Myocyte (in vitro differentiated cells): ENCODE measurements around the gene UBE2G1. TPM values are rescaled to one million over a fixed set of nuclear protein-coding genes. Genes with fewer than 3 reads are reported as not detected.
"Not testable (repeated sequence)": the region's sequence is repeated elsewhere in the genome, so short reads cannot be mapped to it uniquely, and the experiment has no call there.

Experiments used
- DNase-seq: peaks from one replicate; pipeline ENCODE4 v3.0.0-alpha.2; 2012; ENCODE audit warnings: low read depth
- total RNA-seq: library from RNA; depleted of rRNA; stranded (reverse); fragments of >200 nt; gene quantifications from 2 replicates; pipeline ENCODE4 v1.2.3, GENCODE V29; 2014

UBE2G1 gene
- total RNA-seq, 1 donor from 2014 or later: 75.0 TPM

GRCh38 chr17:4255271-4255670 lies 111.2 kb downstream of the UBE2G1 start:
- DNase-seq: not testable (repeated sequence)

- no peak for DNase-seq
These were observed 115.6 kb downstream of the UBE2G1 start for GRCh38 chr17:4250887-4251286.

- peak; percentile 45 for DNase-seq
These were observed 116.9 kb downstream of the UBE2G1 start for GRCh38 chr17:4249452-4250029.

- DNase-seq: peak; percentile 9
These were observed 117.8 kb downstream of the UBE2G1 start for GRCh38 chr17:4248504-4249277.

- no peak for DNase-seq
These were observed 118.5 kb downstream of the UBE2G1 start for GRCh38 chr17:4247971-4248388.

- no peak for DNase-seq
These were observed 119.0 kb downstream of the UBE2G1 start for GRCh38 chr17:4247361-4247970.

- DNase-seq: no peak
These were observed 119.8 kb downstream of the UBE2G1 start for GRCh38 chr17:4246674-4247073.

- no peak for DNase-seq
These were observed 124.9 kb downstream of the UBE2G1 start for GRCh38 chr17:4241535-4241934.

- DNase-seq: no peak
These were observed 130.0 kb downstream of the UBE2G1 start for GRCh38 chr17:4236456-4236855.

- no peak for DNase-seq
These were observed 130.8 kb downstream of the UBE2G1 start for GRCh38 chr17:4235372-4236279.

GRCh38 chr17:4234401-4234800 lies 132.1 kb downstream of the UBE2G1 start:
- peak; percentile 26 for DNase-seq

GRCh38 chr17:4233668-4234258 lies 132.7 kb downstream of the UBE2G1 start:
- no peak for DNase-seq

GRCh38 chr17:4232168-4232813 lies 134.2 kb downstream of the UBE2G1 start:
- DNase-seq: peak; percentile 41

GRCh38 chr17:4229627-4230541 lies 136.6 kb downstream of the UBE2G1 start:
- DNase-seq: peak; percentile 92

- no peak for DNase-seq
These were observed 144.4 kb downstream of the UBE2G1 start for GRCh38 chr17:4221899-4222659.

GRCh38 chr17:4221163-4221562 lies 145.3 kb downstream of the UBE2G1 start:
- no peak for DNase-seq

GRCh38 chr17:4220655-4221054 lies 145.8 kb downstream of the UBE2G1 start:
- no peak for DNase-seq
